H1 (cell line): Measurements from ENCODE around the gene SEMA3F. TPM values are rescaled to one million over a fixed set of nuclear protein-coding genes. Genes with fewer than 3 reads are reported as not detected.

Source experiments
- CHD7 ChIP-seq: fragments of 300-600 bp; sonication (generic); IDR thresholded peaks from 2 replicates; pipeline ENCODE4 v1.7.1; 2012; ENCODE audit warnings: low read length, moderate library complexity, mild to moderate bottlenecking, inconsistent platforms; ENCODE audit not compliant: insufficient replicate concordance
- SAP30 ChIP-seq: fragments of 300-600 bp; sonication (generic); IDR thresholded peaks from 2 replicates; pipeline ENCODE4 v1.7.1; 2012; ENCODE audit warnings: low read length, moderate library complexity, mild to moderate bottlenecking, inconsistent platforms; ENCODE audit not compliant: insufficient read depth, insufficient replicate concordance
- YY1 ChIP-seq: IDR thresholded peaks from 2 replicates; pipeline ENCODE4 v1.6.1; 2011; ENCODE audit warnings: low read depth, mild to moderate bottlenecking, low read length
- polyA plus RNA-seq, 7 experiments: library from polyadenylated mRNA; depleted of rRNA in 3 of 7; stranded (reverse) in 5 of 7; unstranded in 2 of 7; fragments of >200 nt in 5 of 7; fragments of 200-250 nt in 2 of 7; gene quantifications; 1 replicate in 5 of 7; 2 replicates in 1 of 7; 4 replicates in 1 of 7; pipeline versions ENCODE4 v1.2.1 to v1.2.3, GENCODE V29; 2011 to 2013; ENCODE audit warnings: missing spikeins in 2 of 7, mixed read lengths in 2 of 7
- total RNA-seq: library from RNA; stranded (reverse); fragmentation: NEBNext Ultra II Directional; extraction: Animal tissue kit (Norgen Biotek cat#: 25700); gene quantifications from 2 replicates; pipeline ENCODE4 v1.2.1, GENCODE V29; 2021

SEMA3F gene
- total and polyA plus RNA-seq, 2 of the 8 experiments (the other 6 are each of a cell fraction or from before 2014, with no cell fraction given): 20.3 to 37.0 TPM

GRCh38 chr3:50212971-50213370 is 57.8 kb downstream of the SEMA3F start (continued):
- TF ChIP-seq CHD7: no peak
- no peak for TF ChIP-seq SAP30
- no peak for TF ChIP-seq YY1
- TF ChIP-seq, all 59 proteins: peak for 0
